Hepatic stellate cell (primary cell): ENCODE results near the gene SLC30A4.
A peak's percentile ranks its signal among the peaks of the same experiment; 100 is the strongest.
"Not testable (repeated sequence)": the region's sequence is repeated elsewhere in the genome, so short reads cannot be mapped to it uniquely, and the experiment has no call there.

ENCODE experiments used
- DNase-seq: peaks from one replicate; pipeline ENCODE4 v3.0.0; 2011; ENCODE audit warnings: low spot score

SLC30A4 gene

GRCh38 chr15:45507143-45507542, 15.4 kb downstream of the SLC30A4 start:
- DNase-seq = not testable (repeated sequence)

GRCh38 chr15:45499426-45499825, 23.1 kb downstream of the SLC30A4 start:
- DNase-seq = no peak

- DNase-seq = no peak
These were observed 23.9 kb downstream of the SLC30A4 start for GRCh38 chr15:45498701-45499100.

- no peak for DNase-seq
These were observed 25.3 kb downstream of the SLC30A4 start for GRCh38 chr15:45497261-45497660.

- DNase-seq = no peak
These were observed 25.9 kb downstream of the SLC30A4 start for GRCh38 chr15:45496658-45497057.

- no peak for DNase-seq
These were observed 27.0 kb downstream of the SLC30A4 start for GRCh38 chr15:45495588-45495987.

GRCh38 chr15:45489690-45490238, 32.8 kb downstream of the SLC30A4 start:
- no peak for DNase-seq

GRCh38 chr15:45486317-45486716, 36.2 kb downstream of the SLC30A4 start:
- no peak for DNase-seq

- DNase-seq = no peak
These were observed 41.4 kb downstream of the SLC30A4 start for GRCh38 chr15:45481135-45481534.

GRCh38 chr15:45476410-45476809, 46.1 kb downstream of the SLC30A4 start:
- DNase-seq = no peak

GRCh38 chr15:45474799-45475198, 47.8 kb downstream of the SLC30A4 start:
- DNase-seq = no peak

- no peak for DNase-seq
These were observed 49.5 kb downstream of the SLC30A4 start for GRCh38 chr15:45473068-45473467.

GRCh38 chr15:45471151-45471550, 51.4 kb downstream of the SLC30A4 start:
- DNase-seq = no peak

GRCh38 chr15:45469441-45469840, 53.1 kb downstream of the SLC30A4 start:
- no peak for DNase-seq

- DNase-seq = no peak
These were observed 53.5 kb downstream of the SLC30A4 start for GRCh38 chr15:45469027-45469426.

- peak; percentile 35 for DNase-seq
These were observed 54.3 kb downstream of the SLC30A4 start for GRCh38 chr15:45468294-45468693.

GRCh38 chr15:45458746-45459403, 63.7 kb downstream of the SLC30A4 start:
- DNase-seq = no peak

GRCh38 chr15:45457641-45458539, 64.7 kb downstream of the SLC30A4 start:
- peak; percentile 65 for DNase-seq

GRCh38 chr15:45457220-45457619, 65.3 kb downstream of the SLC30A4 start:
- DNase-seq = no peak

GRCh38 chr15:45456212-45457106, 66.1 kb downstream of the SLC30A4 start:
- peak; percentile 98 for DNase-seq

GRCh38 chr15:45454814-45455213, 67.7 kb downstream of the SLC30A4 start:
- peak; percentile 95 for DNase-seq

GRCh38 chr15:45451265-45451664, 71.3 kb downstream of the SLC30A4 start:
- DNase-seq = no peak
